SK-N-SH treated with all-trans-retinoic acid at 6 μM for 48 hours (cell line): ENCODE results near the gene PLAAT4.

ENCODE experiments used
- BACH2 ChIP-seq: fragments of 250-450 bp; sonication (Bioruptor Pico); IDR thresholded peaks from 2 replicates; pipeline ENCODE4 v1.9.0; 2021; ENCODE audit warnings: mild to moderate bottlenecking, borderline replicate concordance
- ESRRG ChIP-seq: fragments of 250-450 bp; sonication (Bioruptor Pico); IDR thresholded peaks from 2 replicates; pipeline ENCODE4 v1.6.1; 2021; ENCODE audit warnings: mild to moderate bottlenecking
- GLIS3 ChIP-seq: fragments of 250-450 bp; sonication (Bioruptor Pico); IDR thresholded peaks from 2 replicates; pipeline ENCODE4 v1.5.0; 2020; ENCODE audit warnings: mild to moderate bottlenecking, moderate library complexity
- OSR1 ChIP-seq: fragments of 250-450 bp; sonication (Bioruptor Pico); IDR thresholded peaks from 2 replicates; pipeline ENCODE4 v1.8.0; 2022; ENCODE audit warnings: moderate library complexity, mild to moderate bottlenecking, inconsistent platforms
- RARB ChIP-seq: fragments of 250-450 bp; sonication (Bioruptor Pico); IDR thresholded peaks from 2 replicates; pipeline ENCODE4 v1.8.0; 2021; ENCODE audit warnings: mild to moderate bottlenecking, moderate library complexity
- TCF4 ChIP-seq: fragments of 250-450 bp; sonication (Bioruptor Pico); IDR thresholded peaks from 2 replicates; pipeline ENCODE4 v1.8.0; 2021; ENCODE audit warnings: mild to moderate bottlenecking, moderate library complexity, borderline replicate concordance
- ZFP3 ChIP-seq: fragments of 250-450 bp; sonication (Bioruptor Pico); IDR thresholded peaks from 2 replicates; pipeline ENCODE4 v1.5.0; 2020; ENCODE audit warnings: mild to moderate bottlenecking, moderate library complexity
- ZFP30 ChIP-seq: fragments of 450-650 bp; formaldehyde crosslinking; IDR thresholded peaks from 2 replicates; pipeline ENCODE4 v1.5.0; 2022; ENCODE audit warnings: mild to moderate bottlenecking, moderate library complexity
- ZNF565 ChIP-seq: fragments of 450-650 bp; formaldehyde crosslinking; conservative IDR thresholded peaks from 2 replicates; pipeline ENCODE4 v1.5.0; 2020; ENCODE audit warnings: low read depth, mild to moderate bottlenecking, moderate library complexity
- ZNF8 ChIP-seq: fragments of 450-650 bp; formaldehyde crosslinking; IDR thresholded peaks from 2 replicates; pipeline ENCODE4 v1.5.0; 2020; ENCODE audit warnings: mild to moderate bottlenecking, moderate library complexity
- TF ChIP-seq, protein P1 (sequence below): fragments of 250-450 bp; sonication (Bioruptor Pico); IDR thresholded peaks from 2 replicates; pipeline ENCODE4 v1.8.0; 2020; ENCODE audit warnings: mild to moderate bottlenecking, moderate library complexity, borderline replicate concordance
- TF ChIP-seq, protein P2 (sequence below): fragments of 250-450 bp; sonication (Bioruptor Pico); IDR thresholded peaks from 2 replicates; pipeline ENCODE4 v1.5.1; 2020; ENCODE audit warnings: low read depth, mild to moderate bottlenecking, moderate library complexity
- TF ChIP-seq, protein P3 (sequence below): fragments of 250-450 bp; sonication (Bioruptor Pico); IDR thresholded peaks from 2 replicates; pipeline ENCODE4 v1.8.0; 2021; ENCODE audit warnings: low read depth, mild to moderate bottlenecking, moderate library complexity, borderline replicate concordance
- TF ChIP-seq, protein P4 (sequence below): fragments of 250-450 bp; sonication (Bioruptor Pico); IDR thresholded peaks from 2 replicates; pipeline ENCODE4 v1.5.0; 2020; ENCODE audit warnings: mild to moderate bottlenecking, moderate library complexity

DNA sequence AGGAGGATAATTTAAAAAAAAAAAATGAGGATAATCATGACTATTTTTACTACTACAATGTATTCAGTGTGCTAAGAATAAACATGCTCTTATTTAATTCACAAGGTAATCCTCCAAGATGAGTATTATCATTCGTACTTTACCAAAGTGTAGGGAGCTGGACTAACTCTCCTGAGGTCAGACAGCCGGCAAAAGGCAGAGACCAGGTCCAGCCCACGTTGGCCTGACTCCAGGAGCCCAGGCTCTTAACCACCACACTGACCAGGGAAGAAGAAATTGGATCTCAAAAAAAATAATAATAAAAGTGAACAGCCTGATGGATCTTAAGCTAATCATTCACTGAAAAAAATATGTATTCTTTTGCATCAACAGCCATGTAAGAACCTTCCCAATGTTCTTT lies 52.4 kb downstream of the PLAAT4 start:
- TF ChIP-seq ZFP3 (CRISPR knock-in tag) (no peak), ZFP30 (CRISPR knock-in tag) (no peak), OSR1 (no peak), GLIS3 (CRISPR knock-in tag) (no peak), RARB (no peak), ZNF8 (no peak), ESRRG (no peak), TCF4 (CRISPR knock-in tag) (no peak), ZNF565 (no peak), BACH2 (CRISPR knock-in tag) (no peak)
- TF ChIP-seq, protein P1, sequence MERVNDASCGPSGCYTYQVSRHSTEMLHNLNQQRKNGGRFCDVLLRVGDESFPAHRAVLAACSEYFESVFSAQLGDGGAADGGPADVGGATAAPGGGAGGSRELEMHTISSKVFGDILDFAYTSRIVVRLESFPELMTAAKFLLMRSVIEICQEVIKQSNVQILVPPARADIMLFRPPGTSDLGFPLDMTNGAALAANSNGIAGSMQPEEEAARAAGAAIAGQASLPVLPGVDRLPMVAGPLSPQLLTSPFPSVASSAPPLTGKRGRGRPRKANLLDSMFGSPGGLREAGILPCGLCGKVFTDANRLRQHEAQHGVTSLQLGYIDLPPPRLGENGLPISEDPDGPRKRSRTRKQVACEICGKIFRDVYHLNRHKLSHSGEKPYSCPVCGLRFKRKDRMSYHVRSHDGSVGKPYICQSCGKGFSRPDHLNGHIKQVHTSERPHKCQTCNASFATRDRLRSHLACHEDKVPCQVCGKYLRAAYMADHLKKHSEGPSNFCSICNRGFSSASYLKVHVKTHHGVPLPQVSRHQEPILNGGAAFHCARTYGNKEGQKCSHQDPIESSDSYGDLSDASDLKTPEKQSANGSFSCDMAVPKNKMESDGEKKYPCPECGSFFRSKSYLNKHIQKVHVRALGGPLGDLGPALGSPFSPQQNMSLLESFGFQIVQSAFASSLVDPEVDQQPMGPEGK (CRISPR knock-in tag) = no peak
- TF ChIP-seq, protein P2, sequence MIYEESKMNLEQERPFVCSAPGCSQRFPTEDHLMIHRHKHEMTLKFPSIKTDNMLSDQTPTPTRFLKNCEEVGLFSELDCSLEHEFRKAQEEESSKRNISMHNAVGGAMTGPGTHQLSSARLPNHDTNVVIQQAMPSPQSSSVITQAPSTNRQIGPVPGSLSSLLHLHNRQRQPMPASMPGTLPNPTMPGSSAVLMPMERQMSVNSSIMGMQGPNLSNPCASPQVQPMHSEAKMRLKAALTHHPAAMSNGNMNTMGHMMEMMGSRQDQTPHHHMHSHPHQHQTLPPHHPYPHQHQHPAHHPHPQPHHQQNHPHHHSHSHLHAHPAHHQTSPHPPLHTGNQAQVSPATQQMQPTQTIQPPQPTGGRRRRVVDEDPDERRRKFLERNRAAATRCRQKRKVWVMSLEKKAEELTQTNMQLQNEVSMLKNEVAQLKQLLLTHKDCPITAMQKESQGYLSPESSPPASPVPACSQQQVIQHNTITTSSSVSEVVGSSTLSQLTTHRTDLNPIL = no peak
- TF ChIP-seq, protein P3, sequence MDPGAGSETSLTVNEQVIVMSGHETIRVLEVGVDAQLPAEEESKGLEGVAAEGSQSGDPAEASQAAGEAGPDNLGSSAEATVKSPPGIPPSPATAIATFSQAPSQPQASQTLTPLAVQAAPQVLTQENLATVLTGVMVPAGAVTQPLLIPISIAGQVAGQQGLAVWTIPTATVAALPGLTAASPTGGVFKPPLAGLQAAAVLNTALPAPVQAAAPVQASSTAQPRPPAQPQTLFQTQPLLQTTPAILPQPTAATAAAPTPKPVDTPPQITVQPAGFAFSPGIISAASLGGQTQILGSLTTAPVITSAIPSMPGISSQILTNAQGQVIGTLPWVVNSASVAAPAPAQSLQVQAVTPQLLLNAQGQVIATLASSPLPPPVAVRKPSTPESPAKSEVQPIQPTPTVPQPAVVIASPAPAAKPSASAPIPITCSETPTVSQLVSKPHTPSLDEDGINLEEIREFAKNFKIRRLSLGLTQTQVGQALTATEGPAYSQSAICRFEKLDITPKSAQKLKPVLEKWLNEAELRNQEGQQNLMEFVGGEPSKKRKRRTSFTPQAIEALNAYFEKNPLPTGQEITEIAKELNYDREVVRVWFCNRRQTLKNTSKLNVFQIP = no peak
- TF ChIP-seq, protein P4, sequence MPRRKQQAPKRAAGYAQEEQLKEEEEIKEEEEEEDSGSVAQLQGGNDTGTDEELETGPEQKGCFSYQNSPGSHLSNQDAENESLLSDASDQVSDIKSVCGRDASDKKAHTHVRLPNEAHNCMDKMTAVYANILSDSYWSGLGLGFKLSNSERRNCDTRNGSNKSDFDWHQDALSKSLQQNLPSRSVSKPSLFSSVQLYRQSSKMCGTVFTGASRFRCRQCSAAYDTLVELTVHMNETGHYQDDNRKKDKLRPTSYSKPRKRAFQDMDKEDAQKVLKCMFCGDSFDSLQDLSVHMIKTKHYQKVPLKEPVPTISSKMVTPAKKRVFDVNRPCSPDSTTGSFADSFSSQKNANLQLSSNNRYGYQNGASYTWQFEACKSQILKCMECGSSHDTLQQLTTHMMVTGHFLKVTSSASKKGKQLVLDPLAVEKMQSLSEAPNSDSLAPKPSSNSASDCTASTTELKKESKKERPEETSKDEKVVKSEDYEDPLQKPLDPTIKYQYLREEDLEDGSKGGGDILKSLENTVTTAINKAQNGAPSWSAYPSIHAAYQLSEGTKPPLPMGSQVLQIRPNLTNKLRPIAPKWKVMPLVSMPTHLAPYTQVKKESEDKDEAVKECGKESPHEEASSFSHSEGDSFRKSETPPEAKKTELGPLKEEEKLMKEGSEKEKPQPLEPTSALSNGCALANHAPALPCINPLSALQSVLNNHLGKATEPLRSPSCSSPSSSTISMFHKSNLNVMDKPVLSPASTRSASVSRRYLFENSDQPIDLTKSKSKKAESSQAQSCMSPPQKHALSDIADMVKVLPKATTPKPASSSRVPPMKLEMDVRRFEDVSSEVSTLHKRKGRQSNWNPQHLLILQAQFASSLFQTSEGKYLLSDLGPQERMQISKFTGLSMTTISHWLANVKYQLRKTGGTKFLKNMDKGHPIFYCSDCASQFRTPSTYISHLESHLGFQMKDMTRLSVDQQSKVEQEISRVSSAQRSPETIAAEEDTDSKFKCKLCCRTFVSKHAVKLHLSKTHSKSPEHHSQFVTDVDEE (CRISPR knock-in tag) = no peak
